Stimulated activated CD4-positive, alpha-beta T cell treated with anti-CD3 and anti-CD28 coated beads, Interleukin-12 subunit alpha, Interleukin-12 subunit beta, amount 100 ng/mL, for 24 hours (primary cell): Measurements from ENCODE around the gene POLE.

ENCODE experiments used
- DNase-seq, 2 experiments: peaks; one replicate each; pipeline ENCODE4 v3.0.0-alpha.2; 2020; ENCODE audit warnings: low read depth in 2 of 2

POLE gene

DNA sequence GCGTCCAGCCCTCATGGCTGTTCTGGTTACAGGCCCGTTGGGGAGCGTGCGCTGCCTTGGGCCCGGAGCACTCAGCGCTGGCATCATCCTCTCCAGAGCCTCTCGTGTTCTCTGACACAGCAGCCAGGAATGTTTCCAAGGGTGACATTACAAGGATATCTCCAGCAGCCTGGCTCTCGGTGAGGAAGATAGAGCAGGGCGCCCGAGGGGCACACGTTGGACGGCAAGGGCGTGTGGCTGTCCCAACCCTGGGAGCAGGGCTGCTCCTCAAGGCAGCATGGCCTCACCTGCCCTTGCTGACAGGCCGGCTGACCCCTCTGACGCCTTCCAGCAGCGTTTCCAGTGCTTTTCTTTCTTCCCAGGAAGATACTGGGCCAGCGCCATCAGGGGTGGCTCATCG is 91.1 kb downstream of the POLE start:
- no peak for DNase-seq

DNA sequence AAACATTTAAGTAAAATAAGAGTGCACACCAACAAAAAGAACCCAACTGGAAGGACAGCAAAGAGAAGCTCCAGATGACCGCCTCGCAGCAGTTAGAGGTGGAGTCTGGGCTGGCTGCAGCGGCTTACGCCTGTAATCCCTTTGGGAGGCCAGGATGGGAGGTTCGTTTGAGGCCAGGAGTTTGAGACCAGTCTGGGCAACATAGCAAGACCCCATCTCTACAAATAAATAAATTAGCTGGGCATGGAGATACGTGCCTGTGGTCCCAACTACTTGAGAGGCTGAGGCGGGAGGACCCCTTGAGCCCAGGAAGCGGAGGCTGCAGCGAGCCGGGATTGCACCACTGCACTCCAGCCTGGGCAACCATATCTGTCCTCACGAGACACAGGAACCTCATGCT is 92.0 kb downstream of the POLE start:
- no peak for DNase-seq

DNA sequence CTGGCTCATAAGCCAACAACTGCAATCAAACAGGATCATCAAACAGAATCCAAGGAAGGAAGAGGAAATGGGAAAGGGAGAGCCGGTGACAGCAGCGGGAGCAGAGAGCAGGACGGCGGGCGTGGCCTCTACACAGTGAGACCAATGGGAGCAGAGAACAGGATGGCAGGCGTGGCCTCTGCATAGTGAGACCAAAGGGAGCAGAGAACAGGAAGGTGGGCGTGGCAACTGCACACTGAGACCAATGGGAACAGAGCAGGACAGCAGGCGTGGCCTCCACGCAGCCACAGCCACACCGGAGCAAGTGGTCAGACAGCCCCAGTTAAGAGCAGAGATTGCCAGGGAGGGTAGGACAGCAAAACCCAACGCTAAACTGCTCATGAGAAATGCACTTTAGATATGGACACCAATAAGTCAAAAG is 93.2 kb downstream of the POLE start:
- peak in 1 of 2 experiments; percentile 18 for DNase-seq

DNA sequence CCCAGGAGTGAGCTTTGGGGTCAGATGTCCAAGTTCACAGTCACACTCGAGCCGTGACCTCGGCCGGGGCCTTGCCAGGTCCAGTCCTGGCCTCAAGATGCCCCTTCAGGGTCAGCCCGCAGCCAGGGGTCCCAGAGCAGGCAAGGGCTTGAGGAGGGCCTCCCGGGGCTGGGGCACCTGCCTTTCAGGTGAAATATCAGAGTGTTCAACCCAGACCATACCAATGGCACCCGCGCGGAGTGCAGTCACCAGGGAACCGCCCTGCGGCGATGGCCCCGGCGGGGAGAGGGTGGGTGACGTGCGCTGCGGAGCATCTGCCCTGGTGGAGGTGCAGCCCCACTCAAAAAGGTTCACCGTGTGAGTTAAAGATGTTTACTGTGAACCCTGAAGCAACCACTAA is 93.6 kb downstream of the POLE start:
- DNase-seq, result no peak

DNA sequence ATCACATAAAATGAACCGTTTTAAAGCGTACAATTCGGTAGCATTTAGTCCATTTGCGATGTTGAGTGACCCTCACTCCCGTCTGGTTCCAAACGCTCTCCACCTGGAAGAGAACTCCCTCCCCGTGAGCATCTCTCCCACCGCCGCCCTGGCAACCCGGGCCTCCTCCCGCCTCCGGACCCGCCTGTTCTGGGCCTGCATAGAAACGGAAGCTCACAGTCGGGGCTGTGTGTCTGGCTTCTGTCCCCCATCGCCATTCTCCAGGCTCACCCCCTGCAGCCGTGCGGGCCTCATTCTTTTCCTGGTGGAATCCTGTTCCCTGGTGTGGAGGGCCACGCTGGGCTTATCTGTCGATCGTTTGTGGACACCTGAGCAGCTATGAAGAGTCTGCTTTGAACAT is 94.1 kb downstream of the POLE start:
- no peak for DNase-seq

DNA sequence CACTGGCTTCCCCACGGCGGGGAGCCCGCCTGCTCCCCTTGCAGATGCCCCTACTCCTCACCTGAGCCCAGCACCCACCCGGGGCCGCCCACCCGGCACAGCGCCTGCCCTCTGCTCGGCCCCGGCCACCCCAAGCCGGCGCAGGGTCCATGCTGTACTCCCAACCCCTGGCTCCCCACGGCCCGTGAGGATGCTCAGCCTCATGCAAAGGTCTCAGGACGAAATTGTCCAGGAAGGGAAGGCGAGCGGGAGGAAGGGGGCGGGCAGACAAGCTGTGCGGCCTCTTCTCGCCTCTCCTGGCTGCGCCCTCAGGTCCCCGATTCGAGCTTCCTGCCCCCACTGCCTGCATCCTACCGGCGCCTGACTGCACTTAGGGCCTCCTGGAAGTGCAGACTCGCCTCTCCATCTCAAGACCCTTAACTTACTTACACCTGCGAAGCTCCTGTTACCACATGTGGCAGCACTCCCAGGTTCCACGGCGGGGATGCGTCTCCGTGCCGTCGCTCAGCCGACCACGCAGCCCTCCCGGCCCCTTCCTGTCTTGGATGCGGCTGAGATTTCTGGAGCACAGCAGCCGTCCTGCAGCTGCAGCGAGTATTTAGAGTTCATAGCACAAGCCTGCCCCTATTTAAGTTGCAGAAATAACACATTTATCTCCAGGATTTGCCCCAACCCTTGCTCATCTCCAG is 94.7 kb downstream of the POLE start:
- no peak for DNase-seq

- DNase-seq, result no peak
These were observed 95.8 kb downstream of the POLE start for GRCh38 chr12:132591107-132591935.

GRCh38 chr12:132588821-132589669 is 98.1 kb downstream of the POLE start:
- no peak for DNase-seq

- DNase-seq, result no peak
These were observed 98.8 kb downstream of the POLE start for GRCh38 chr12:132588319-132588718.

- DNase-seq, result no peak
These were observed 99.4 kb downstream of the POLE start for GRCh38 chr12:132587781-132588180.

DNA sequence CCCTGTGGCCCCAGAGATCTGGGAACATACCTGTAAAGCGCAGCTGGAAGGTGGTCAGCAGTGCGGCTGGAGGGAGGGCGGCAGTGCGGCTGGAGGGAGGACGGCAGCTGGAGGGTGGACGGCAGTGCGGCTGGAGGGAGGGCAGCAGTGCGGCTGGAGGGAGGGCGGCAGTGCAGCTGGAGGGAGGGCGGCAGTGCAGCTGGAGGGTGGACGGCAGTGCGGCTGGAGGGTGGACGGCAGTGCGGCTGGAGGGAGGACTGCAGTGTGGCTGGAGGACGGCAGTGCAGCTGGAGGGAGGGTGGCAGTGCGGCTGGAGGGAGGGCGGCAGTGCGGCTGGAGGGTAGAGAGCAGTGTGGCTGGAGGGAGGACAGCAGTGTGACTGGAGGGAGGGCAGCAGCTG is 100.2 kb downstream of the POLE start:
- no peak for DNase-seq

DNA sequence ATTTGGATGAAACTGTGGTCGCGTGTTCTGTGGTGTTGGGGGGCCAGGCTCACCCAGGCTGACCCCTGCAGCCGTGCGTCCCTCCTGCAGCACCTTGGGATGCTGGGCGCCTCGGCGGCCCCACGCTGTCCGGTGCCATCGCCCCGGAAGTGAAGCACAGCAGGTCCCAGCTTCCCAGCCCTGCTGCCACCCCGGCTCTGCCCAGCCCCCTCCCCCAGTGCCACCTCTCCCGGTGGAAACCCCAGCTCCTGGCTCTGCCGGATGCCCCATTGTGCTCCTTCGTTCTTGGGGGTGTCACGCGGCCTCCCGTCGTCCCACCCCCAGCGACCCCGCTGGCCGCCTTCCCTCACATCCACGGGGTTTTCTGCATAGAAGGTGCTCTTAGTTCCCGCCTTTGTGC is 102.0 kb downstream of the POLE start:
- no peak for DNase-seq

DNA sequence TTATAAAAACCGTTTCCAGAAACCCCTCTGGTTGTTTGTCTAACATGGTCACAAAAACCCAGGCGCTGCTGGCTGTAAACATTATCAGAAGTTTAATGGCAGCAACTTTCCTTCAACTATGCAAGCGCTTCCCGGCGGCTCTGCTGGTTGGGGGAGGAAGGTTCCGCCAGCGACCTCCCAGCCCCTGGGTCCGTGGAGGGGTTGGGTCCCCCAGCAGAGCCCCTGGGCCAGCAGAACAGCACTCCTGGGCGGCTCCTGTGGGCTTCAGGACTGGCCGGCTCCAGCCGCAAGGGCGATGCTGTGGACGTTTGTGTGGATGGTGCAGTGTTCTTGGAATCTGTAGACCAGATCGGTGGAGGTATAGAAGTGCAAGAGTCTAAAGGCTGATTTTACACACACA is 102.7 kb downstream of the POLE start:
- DNase-seq, result no peak

DNA sequence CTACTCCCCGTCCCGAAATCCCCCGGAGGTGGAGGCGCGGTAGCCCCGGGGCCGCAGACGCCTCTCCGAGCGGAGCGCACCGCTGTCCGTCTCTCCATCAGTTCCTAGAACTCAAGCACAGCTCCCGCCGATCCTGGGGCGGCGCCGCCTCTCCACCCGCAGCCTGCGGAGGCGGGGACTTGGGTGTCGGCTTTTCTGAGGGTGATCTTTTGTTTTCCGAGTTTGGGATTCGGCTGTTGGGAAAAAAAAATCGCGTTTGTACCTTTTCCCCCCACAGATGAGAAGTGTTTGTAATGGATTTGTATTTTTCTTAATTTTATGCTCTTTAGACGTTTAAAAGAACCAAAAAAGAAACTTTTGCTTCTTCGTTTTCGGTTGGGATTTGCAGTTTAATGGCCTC is 103.4 kb downstream of the POLE start:
- no peak for DNase-seq

GRCh38 chr12:132583411-132583710 is 103.8 kb downstream of the POLE start:
- DNase-seq, result no peak

GRCh38 chr12:132582582-132583410 is 104.3 kb downstream of the POLE start:
- no peak for DNase-seq

DNA sequence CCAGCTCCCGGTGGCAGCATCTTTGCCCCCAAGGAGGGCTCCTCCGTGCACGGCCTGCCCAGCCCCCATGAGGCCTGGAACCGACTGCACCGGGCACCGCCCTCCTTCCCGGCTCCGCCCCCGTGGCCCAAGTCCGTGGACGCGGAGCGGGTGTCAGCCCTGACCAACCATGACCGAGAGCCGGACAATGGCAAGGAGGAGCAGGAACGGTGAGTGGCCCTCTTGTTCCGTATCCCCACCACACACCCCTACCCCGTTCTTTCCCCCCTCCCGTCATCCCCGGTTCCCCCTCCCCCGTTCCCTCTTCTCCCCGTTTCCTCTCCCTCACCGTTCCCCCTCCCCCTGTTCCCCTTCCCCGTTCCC is 105.1 kb downstream of the POLE start:
- DNase-seq, result no peak

DNA sequence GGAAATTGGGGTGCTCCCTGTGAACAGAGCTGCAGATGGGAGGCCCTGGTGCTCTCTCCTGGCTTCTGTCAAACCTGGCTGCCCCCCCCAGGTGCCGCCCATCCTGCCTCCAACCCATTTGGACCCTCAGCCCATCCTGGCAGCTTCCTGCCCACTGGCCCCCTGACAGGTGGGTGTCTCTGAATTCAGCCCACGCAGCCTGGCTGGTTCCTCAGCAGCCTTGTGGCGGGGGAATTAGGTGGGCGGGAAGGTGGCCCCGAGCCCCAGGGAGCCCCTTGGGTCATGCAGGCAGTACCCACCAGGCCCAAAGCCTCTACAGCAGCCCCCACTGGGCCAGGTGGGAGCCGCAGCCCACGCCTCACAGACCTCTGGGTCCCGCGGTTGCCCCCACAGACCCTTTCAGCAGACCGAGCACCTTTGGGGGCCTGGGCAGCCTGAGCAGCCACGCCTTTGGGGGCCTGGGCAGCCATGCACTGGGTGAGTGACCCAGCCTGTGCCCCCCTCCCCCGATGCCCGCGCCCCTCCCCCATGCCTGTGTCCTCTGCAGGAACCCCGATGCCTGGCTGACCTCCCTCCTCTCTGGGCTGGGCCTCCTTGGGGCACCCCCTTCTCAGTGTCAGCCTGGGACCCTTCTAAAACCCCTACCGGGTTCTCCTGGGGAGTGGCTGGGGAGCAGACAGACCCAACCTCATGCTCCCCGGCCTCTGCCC is 105.6 kb downstream of the POLE start:
- no peak for DNase-seq

DNA sequence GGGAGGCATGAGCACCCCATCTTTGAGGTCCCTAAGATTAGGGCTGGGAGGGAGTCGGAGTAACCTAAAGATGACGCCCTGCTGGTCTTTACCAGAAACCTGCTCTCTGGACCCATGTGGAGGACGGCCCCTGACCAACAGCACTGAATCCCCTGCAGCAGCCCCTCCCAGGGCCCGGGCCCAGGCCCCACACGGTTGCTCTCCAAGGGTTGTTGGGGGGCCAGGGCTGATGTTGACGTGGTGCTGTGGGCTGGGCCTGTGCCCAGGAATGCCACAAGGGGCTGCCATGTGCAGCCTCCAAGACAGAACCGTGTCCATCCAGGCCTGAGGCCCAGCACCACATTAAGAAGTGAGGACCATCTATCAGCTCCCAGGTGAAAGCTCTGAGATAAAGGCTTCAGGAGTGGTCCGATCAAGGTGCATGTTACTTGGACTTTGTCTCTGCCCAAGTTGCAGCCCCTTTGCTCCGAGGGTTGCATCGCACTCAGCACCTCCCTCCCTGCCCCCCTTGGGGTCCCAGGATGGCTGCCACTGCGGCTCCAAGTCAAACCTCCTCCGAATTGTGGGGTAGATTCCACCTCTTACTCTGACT is 106.3 kb downstream of the POLE start:
- DNase-seq, result no peak

GRCh38 chr12:132579744-132580143 is 107.4 kb downstream of the POLE start:
- no peak for DNase-seq

DNA sequence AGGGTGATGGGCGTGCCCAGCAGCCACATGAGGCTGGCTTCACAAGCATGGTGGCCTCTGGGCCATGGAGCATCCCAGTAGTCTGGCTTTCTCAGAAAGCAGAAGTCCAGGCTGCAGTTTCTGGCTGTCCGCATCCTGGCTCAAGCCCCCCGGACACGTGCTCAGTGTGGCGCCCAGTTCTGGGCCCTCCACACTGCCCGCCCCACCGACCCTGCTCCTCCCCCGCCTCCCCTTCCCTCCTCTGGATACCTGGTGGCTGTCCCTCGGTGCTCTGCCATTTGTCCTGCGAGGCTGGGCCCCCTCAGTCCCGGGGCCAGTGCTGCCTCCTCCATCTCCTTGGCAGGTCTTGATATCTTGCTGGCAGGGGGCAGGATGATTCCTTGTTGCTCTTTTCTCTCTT is 108.3 kb downstream of the POLE start:
- DNase-seq, result no peak
